Activated CD8-positive, alpha-beta memory T cell treated with anti-CD3 and anti-CD28 coated beads for 36 hours (primary cell): Measurements from ENCODE around the gene DYNLL2. TPM values are rescaled to one million over a fixed set of nuclear protein-coding genes. Genes with fewer than 3 reads are reported as not detected.
"Not testable (repeated sequence)": the region's sequence is repeated elsewhere in the genome, so short reads cannot be mapped to it uniquely, and the experiment has no call there.

Source experiments
- CTCF ChIA-PET: fragments of 350-600 bp; sonication (Branson Sonifier 250); formaldehyde crosslinking; loops from one replicate; lab custom pipeline; 2021; ENCODE audit warnings: antibody characterized with exemption; lab: Charles Lee
- POLR2A ChIA-PET: fragments of 350-600 bp; sonication (Branson Sonifier 250); formaldehyde crosslinking; loops from one replicate; lab custom pipeline; 2021; ENCODE audit warnings: antibody characterized with exemption; lab: Charles Lee
- total RNA-seq, 2 experiments: library from RNA; stranded (reverse); gene quantifications; one replicate each; pipeline ENCODE4 v1.2.3, GENCODE V29; 2021

Gene DYNLL2
- total RNA-seq, 2 experiments from 2014 or later = 36.1 to 36.5 TPM

- CTCF ChIA-PET = no interaction called here
- POLR2A ChIA-PET = no interaction called here
These were observed 53.6 kb downstream of the DYNLL2 start for GRCh38 chr17:58136669-58137279.

- ChIA-PET POLR2A (no interaction called here), CTCF (no interaction called here)
These were observed 58.3 kb downstream of the DYNLL2 start for GRCh38 chr17:58141505-58141904.

DNA sequence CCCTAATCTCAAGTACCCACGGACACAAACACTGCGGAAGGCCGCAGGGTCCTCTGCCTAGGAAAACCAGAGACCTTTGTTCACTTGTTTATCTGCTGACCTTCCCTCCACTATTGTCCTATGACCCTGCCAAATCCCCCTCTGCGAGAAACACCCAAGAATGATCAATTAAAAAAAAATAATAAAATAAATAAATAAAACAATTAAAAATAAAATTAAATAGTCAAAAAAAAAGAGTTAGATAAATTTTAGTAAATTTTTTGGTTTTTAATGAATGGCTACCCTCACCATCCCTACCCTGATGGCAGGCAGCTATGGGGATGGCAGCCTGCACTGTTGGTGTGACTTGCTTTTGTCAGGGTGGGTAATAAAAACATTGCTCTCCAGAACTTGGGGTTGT is 60.1 kb downstream of the DYNLL2 start:
- POLR2A ChIA-PET, CTCF ChIA-PET: not testable (repeated sequence)

- CTCF ChIA-PET = no interaction called here
- POLR2A ChIA-PET = no interaction called here
These were observed 61.6 kb downstream of the DYNLL2 start for GRCh38 chr17:58144801-58145200.

Other genes with a start within 250 kb of the DYNLL2 start
- 10 to 100 TPM; 87.1 to 88.4 TPM for gene MRPS23, start 233.4 kb upstream of the DYNLL2 start, total RNA-seq
- under 1 TPM in 1 of 2 experiments, not detected in 1; 0.30 TPM for gene CUEDC1, start 128.0 kb upstream of the DYNLL2 start, total RNA-seq
- gene VEZF1, start 95.2 kb upstream of the DYNLL2 start, total RNA-seq = 10 to 100 TPM; 21.7 to 23.3 TPM
- 100 to 1,000 TPM; 467 to 508 TPM for gene SRSF1, start 76.2 kb upstream of the DYNLL2 start, total RNA-seq
- under 1 TPM; 0.08 to 0.15 TPM for gene OR4D1, start 65.0 kb downstream of the DYNLL2 start, total RNA-seq
- not detected for gene OR4D2, start 83.6 kb downstream of the DYNLL2 start, total RNA-seq
- gene EPX, start 109.3 kb downstream of the DYNLL2 start, total RNA-seq = not detected
- 10 to 100 TPM; 26.4 to 31.8 TPM for gene MKS1, start 135.8 kb downstream of the DYNLL2 start, total RNA-seq
- gene LPO, start 155.2 kb downstream of the DYNLL2 start, total RNA-seq = not detected
- gene MPO, start 197.5 kb downstream of the DYNLL2 start, total RNA-seq = not detected
- gene TSPOAP1, start 245.4 kb downstream of the DYNLL2 start, total RNA-seq = 1 to 10 TPM; 7.2 to 7.3 TPM